Ectodermal cell (in vitro differentiated cells): ENCODE measurements around the gene FXR1.

Experiments
- H3K27ac ChIP-seq: 2 replicates; pipeline ENCODE4 v1.7.0; 2013; ENCODE audit warnings: mild to moderate bottlenecking, low read depth, low read length; ENCODE audit not compliant: insufficient read depth, poor library complexity, severe bottlenecking
- H3K27me3 ChIP-seq: 2 replicates; pipeline ENCODE4 v1.7.0; 2013; ENCODE audit warnings: mild to moderate bottlenecking, low read length; ENCODE audit not compliant: insufficient read depth, control insufficient read depth, poor library complexity, severe bottlenecking
- H3K36me3 ChIP-seq: one replicate; pipeline ENCODE4 v1.7.0; 2013; ENCODE audit warnings: low read length; ENCODE audit not compliant: control insufficient read depth, insufficient read depth
- H3K4me1 ChIP-seq: one replicate; pipeline ENCODE4 v1.7.0; 2013; ENCODE audit warnings: low read length; ENCODE audit not compliant: control insufficient read depth, insufficient read depth
- H3K4me3 ChIP-seq: 2 replicates; pipeline ENCODE4 v1.7.0; 2013; ENCODE audit warnings: low read depth, low read length, control low read depth; ENCODE audit not compliant: insufficient read depth
- H3K9me3 ChIP-seq: 2 replicates; pipeline ENCODE4 v1.7.0; 2013; ENCODE audit warnings: mild to moderate bottlenecking, low read length, moderate library complexity; ENCODE audit not compliant: control insufficient read depth
- WGBS, 2 experiments: methylation state at CpG; one replicate each; pipeline ENCODE4 v1.1.7; 2013; ENCODE audit warnings: missing lambda C conversion rate in 2 of 2; 5-methylcytosine and 5-hydroxymethylcytosine counted together

The FXR1 gene

DNA sequence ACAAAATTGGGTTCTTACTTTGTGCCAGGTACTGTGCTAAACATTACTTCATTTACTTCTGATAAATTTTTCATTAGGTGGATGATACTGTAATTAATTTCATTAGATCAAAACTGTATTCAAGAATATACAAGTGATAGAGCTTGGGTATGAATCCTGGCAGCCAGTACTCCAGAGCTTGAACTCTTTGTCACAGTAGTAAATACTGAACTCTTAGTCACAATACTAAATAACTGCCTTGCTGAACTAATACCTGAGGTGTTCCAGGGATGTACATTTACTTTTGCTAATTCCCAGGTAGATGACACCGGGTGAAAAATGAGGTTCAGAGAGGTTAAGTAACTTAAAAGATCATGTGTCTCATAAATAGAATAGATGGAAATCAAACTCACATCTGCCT is 20.3 kb downstream of the FXR1 start:
- no peaks in the 10 kb centered on the region for H3K9me3 ChIP-seq
- no peaks in the 10 kb centered on the region for H3K36me3 ChIP-seq
- no peaks in the 10 kb centered on the region for H3K4me1 ChIP-seq
- no peaks in the 10 kb centered on the region for H3K27me3 ChIP-seq
- H3K4me3 ChIP-seq: no peak overlapping the region
- WGBS, 2 experiments: 90 to 100% methylated on average over 1 of the region's 1 CpG
- H3K27ac ChIP-seq: no peak overlapping the region

DNA sequence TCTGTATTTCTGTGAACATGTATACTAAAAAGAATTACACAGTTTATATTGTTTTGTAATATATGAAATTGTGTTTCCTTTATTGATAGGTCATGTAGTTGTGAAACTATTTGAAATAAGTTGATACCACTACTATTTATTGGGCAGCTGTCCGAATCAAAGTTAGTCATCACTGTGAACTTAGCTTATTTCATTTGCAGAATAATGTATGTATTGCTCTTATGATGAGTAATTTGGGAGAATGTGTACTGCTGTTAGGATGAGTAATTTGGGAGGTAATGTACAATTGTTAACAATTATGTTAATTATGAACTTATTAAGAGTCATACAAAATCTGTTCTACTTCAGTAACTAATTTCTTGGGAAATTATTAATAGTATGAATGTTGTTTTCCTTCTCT is 22.2 kb downstream of the FXR1 start:
- Histone ChIP-seq H3K27ac (no peak overlapping the region), H3K4me1 (no peaks in the 10 kb centered on the region), H3K36me3 (peaks cover 8% of the 10 kb centered on the region), H3K27me3 (no peaks in the 10 kb centered on the region), H3K9me3 (no peaks in the 10 kb centered on the region), H3K4me3 (no peak overlapping the region)
- 100% methylated on average over 1 of the region's 1 CpG for WGBS, 2 experiments

DNA sequence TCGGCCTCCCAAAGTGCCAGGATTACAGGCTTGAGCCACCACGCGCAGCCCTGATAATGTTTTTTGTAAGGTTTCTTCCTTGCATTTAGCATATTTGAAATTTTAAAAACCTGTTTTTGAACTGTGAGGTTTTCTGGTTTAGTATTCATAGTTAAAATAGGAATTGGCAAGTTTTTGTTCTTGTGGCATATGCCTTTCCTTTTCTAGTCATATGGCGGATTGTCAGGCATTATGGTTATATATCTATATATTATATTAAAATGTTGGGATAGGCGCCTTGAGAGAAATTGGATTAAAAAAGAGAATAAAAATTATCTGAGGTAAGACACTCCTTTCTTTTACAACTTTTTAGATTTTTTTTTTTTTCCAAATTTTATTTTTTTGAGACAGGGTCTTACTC is 28.4 kb downstream of the FXR1 start:
- H3K36me3 ChIP-seq: peaks cover 12% of the 10 kb centered on the region
- no peaks in the 10 kb centered on the region for H3K27me3 ChIP-seq
- H3K4me1 ChIP-seq: no peaks in the 10 kb centered on the region
- no peak overlapping the region for H3K4me3 ChIP-seq
- H3K27ac ChIP-seq: no peak overlapping the region
- WGBS, 2 experiments: 96 to 100% methylated on average over 3 of the region's 5 CpGs
- H3K9me3 ChIP-seq: no peaks in the 10 kb centered on the region

DNA sequence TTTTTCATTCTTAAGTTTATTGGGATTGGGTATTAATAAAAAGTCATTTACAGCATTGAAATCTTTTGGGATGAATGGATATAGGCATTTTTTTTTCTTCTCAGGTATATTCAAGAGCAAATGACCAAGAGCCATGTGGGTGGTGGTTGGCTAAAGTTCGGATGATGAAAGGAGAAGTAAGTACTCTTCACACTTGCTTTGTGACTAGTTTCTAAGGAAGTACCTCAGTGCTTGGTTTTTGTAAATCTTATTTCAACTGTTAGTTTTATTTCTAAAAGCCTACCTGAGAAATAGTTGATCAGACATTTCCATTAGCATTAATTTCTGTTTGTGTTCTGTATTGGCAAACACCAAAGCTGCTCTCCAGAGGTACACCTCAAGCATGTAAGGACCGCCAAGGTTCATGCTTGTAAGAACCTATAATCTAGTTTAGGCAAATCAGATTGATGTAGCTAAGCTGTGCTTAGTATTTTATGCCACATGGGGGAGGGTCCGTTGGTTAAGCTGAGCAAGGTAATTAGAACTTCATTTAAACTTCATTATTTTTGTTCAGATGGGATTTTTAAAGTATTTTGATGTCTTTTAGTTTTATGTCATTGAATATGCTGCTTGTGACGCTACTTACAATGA is 35.4 kb downstream of the FXR1 start:
- no peak overlapping the region for H3K4me3 ChIP-seq
- peaks cover 30% of the 10 kb centered on the region for H3K36me3 ChIP-seq
- H3K27me3 ChIP-seq: no peaks in the 10 kb centered on the region
- no peak overlapping the region for H3K27ac ChIP-seq
- 73 to 77% methylated on average over 2 to 4 of the region's 4 CpGs for WGBS, 2 experiments
- H3K9me3 ChIP-seq: no peaks in the 10 kb centered on the region
- no peaks in the 10 kb centered on the region for H3K4me1 ChIP-seq

DNA sequence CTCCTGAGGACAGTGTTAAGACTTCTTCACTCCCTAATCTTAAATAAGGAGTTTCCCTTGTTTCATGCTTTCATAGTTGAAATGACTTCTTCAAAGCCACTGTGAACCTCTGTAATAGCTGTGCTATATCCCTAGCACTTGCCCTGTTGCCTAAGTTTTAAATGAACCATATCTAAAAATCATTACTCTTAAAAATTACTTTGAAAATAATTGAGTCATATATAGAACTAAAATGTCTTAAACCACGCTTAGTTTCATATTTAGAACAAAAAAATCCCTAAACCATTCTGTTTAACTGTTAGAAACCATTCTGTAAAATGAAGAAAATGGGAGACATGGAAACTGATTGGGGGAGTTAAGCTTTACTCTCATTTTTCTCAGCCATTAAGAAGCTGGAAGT is 47.2 kb downstream of the FXR1 start:
- no peaks in the 10 kb centered on the region for H3K4me1 ChIP-seq
- H3K9me3 ChIP-seq: no peaks in the 10 kb centered on the region
- H3K27me3 ChIP-seq: no peaks in the 10 kb centered on the region
- WGBS, 2 experiments: 80% methylated on average over 1 of the region's 1 CpG; no CpG with 5 or more reads in 1 of the 2 experiments
- H3K4me3 ChIP-seq: no peak overlapping the region
- no peak overlapping the region for H3K27ac ChIP-seq
- H3K36me3 ChIP-seq: peaks cover 39% of the 10 kb centered on the region

DNA sequence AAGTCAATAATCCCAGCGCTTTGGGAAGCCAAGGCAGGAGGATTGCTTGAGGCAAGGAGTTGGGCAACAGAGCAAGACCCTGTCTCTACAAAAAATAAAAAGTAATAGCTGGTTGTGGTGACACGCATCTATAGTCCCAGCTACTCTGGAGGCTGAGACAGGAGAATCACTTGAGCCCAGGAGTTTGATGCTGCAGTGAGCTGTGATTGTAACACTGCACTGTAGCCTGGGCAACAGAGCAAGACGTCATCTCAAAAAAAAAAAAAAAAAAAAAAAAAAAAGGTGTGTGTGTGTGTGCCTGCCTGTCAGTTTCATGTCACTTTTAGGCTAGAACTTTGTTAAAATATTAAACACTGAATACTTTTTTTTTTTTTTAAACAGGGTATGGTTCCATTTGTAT is 48.6 kb downstream of the FXR1 start:
- H3K9me3 ChIP-seq: no peaks in the 10 kb centered on the region
- WGBS, 2 experiments: 89 to 95% methylated on average over 3 of the region's 3 CpGs
- no peak overlapping the region for H3K4me3 ChIP-seq
- H3K4me1 ChIP-seq: no peaks in the 10 kb centered on the region
- peaks cover 39% of the 10 kb centered on the region for H3K36me3 ChIP-seq
- no peak overlapping the region for H3K27ac ChIP-seq
- H3K27me3 ChIP-seq: no peaks in the 10 kb centered on the region

DNA sequence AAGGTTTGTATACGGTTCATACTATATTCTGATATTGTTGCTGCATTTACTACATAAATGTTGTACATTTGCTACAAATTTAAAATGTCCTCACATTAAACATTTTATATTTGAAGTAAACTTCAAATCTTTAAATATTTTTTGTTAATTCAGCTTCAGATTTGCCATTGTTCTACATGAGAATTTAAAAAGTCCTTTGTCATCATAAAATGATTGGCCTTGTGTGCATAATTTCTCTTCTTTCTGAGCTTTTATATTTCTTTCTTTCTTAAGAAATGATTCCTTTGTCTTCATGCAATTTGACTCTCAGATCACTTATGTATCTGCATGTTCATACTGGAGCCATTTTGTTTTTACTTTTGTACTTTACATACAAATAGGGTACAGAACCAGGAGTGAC is 49.1 kb downstream of the FXR1 start:
- Histone ChIP-seq H3K4me1 (no peaks in the 10 kb centered on the region), H3K4me3 (no peak overlapping the region), H3K27me3 (no peaks in the 10 kb centered on the region), H3K9me3 (no peaks in the 10 kb centered on the region), H3K36me3 (peaks cover 36% of the 10 kb centered on the region), H3K27ac (no peak overlapping the region)
- WGBS, 2 experiments: 80% methylated on average over 1 of the region's 1 CpG; no CpG with 5 or more reads in 1 of the 2 experiments

DNA sequence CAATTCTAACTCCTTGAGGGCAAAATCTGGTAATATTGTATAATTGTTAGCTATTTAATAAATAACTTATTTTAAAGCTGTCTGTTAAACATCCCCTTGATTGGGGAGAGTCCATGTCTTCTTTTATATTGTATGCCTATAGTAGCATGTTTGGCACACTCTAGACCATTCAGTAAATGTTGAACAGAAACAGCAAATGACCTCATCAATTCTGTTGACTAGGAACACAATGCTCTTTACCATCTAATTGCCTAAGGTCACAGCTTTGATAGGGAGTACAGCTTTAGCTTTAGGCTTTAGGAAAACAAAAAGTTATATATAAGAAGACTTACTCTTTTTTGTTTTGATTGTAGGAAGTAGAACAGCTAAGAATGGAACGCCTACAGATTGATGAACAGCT is 50.1 kb downstream of the FXR1 start:
- H3K27me3 ChIP-seq: no peaks in the 10 kb centered on the region
- no peak overlapping the region for H3K27ac ChIP-seq
- peaks cover 31% of the 10 kb centered on the region for H3K36me3 ChIP-seq
- H3K4me1 ChIP-seq: no peaks in the 10 kb centered on the region
- H3K4me3 ChIP-seq: no peak overlapping the region
- WGBS, 2 experiments: 93 to 96% methylated on average over 1 of the region's 1 CpG
- no peaks in the 10 kb centered on the region for H3K9me3 ChIP-seq

DNA sequence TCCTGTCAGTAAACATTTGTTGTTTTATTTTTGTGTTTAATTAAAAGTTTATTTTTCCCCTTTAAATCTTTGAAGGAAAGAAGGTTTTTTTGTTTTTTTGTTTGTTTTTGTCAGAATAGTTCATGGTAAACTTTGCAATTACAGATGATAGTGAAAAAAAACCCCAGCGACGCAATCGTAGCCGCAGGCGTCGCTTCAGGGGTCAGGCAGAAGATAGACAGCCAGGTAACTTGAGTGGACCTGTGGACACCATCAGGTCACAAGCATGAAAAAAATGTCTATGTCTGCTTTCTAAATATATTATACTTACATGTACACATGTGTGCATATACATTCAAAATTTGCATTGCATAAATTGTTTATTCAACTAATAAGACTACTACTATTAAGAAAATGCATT is 58.5 kb downstream of the FXR1 start:
- Histone ChIP-seq H3K4me1 (no peaks in the 10 kb centered on the region), H3K27ac (no peak overlapping the region), H3K9me3 (no peaks in the 10 kb centered on the region), H3K27me3 (no peaks in the 10 kb centered on the region), H3K4me3 (no peak overlapping the region), H3K36me3 (peaks cover 11% of the 10 kb centered on the region)
- WGBS, 2 experiments: 94 to 99% methylated on average over 6 of the region's 6 CpGs

DNA sequence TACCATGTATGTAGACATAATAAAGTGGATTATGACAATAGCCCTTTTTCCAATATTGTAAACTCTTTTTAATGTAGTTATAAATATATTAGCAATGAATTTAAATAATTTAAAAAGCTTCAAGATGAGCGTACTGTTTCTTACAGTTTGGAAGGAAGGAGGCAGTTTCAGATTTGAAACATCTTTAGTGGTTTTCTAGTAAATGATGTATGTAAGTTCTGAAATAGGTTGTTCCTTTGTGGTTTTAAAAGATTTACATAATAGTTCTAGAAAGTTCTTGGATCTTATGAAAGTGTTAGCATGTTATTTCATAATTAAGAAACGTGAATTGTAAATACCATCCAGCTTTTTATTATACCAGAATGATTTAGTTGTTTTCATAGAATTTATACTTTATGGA is 61.1 kb downstream of the FXR1 start:
- no peaks in the 10 kb centered on the region for H3K9me3 ChIP-seq
- H3K27me3 ChIP-seq: no peaks in the 10 kb centered on the region
- WGBS, 2 experiments: 100% methylated on average over 1 of the region's 2 CpGs
- no peaks in the 10 kb centered on the region for H3K4me1 ChIP-seq
- no peak overlapping the region for H3K27ac ChIP-seq
- peaks cover 10% of the 10 kb centered on the region for H3K36me3 ChIP-seq
- no peak overlapping the region for H3K4me3 ChIP-seq

DNA sequence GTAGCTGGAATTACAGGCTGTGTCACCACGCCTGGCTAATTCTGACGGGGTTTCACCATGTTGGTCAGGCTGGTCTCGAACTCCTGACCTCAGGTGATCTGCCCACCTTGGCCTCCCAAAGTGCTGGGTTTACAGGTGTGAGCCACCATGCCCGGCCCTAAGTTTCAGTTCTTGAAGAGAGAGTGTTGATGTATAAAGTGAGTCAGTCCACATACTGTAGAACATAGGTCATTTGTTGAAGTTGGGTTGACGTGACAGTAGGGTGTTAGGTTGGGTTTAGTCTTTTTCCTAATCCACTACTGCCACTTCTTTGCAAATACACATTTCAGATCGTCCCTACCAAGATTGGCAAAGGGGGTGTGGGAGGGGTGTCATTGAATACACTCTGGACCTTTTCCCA is 61.8 kb downstream of the FXR1 start:
- WGBS, 2 experiments: 92 to 94% methylated on average over 5 of the region's 6 CpGs

More for the DNA sequence above, 61.8 kb downstream of the FXR1 start:
- peaks cover 8% of the 10 kb centered on the region for H3K36me3 ChIP-seq
- H3K4me1 ChIP-seq: no peaks in the 10 kb centered on the region
- H3K27ac ChIP-seq: no peak overlapping the region
- no peaks in the 10 kb centered on the region for H3K9me3 ChIP-seq
- H3K27me3 ChIP-seq: no peaks in the 10 kb centered on the region
- no peak overlapping the region for H3K4me3 ChIP-seq
